WERI-Rb-1 (cell line): ENCODE results near the gene GAREM1.

ENCODE experiments used
- DNase-seq: peaks from one replicate; pipeline ENCODE4 v3.0.0-alpha.2; 2020
- H3K27ac ChIP-seq: fragments of 250-450 bp; sonication (Bioruptor Pico); 2 replicates; pipeline ENCODE4 v1.5.1; 2020; ENCODE audit warnings: mild to moderate bottlenecking, moderate library complexity
- H3K27me3 ChIP-seq: fragments of 250-450 bp; sonication (Bioruptor Pico); 2 replicates; pipeline ENCODE4 v1.5.1; 2021; ENCODE audit warnings: mild to moderate bottlenecking, low read depth, moderate library complexity; ENCODE audit not compliant: insufficient read depth, severe bottlenecking
- H3K36me3 ChIP-seq: fragments of 250-450 bp; sonication (Bioruptor Pico); 2 replicates; pipeline ENCODE4 v1.5.1; 2020; ENCODE audit warnings: mild to moderate bottlenecking, moderate library complexity
- H3K4me3 ChIP-seq: 2 replicates; pipeline ENCODE4 v1.5.1; 2011; ENCODE audit warnings: low read depth, mild to moderate bottlenecking, control low read depth, low read length
- H3K9me3 ChIP-seq: fragments of 250-450 bp; sonication (Bioruptor Pico); 2 replicates; pipeline ENCODE4 v1.5.1; 2021; ENCODE audit warnings: mild to moderate bottlenecking, moderate library complexity; ENCODE audit not compliant: severe bottlenecking
- TF ChIP-seq, protein P1 (sequence below): IDR thresholded peaks from 2 replicates; pipeline ENCODE4 v1.5.1; 2011; ENCODE audit warnings: low read depth, mild to moderate bottlenecking, control low read depth, inconsistent platforms, low read length

Gene GAREM1

GRCh38 chr18:32328379-32328778, 142.3 kb downstream of the GAREM1 start:
- Histone ChIP-seq H3K27ac (no peak overlapping the region), H3K9me3 (no peaks in the 10 kb centered on the region), H3K4me3 (no peak overlapping the region), H3K27me3 (peaks cover 66% of the 10 kb centered on the region), H3K36me3 (no peaks in the 10 kb centered on the region)
- TF ChIP-seq, protein P1, sequence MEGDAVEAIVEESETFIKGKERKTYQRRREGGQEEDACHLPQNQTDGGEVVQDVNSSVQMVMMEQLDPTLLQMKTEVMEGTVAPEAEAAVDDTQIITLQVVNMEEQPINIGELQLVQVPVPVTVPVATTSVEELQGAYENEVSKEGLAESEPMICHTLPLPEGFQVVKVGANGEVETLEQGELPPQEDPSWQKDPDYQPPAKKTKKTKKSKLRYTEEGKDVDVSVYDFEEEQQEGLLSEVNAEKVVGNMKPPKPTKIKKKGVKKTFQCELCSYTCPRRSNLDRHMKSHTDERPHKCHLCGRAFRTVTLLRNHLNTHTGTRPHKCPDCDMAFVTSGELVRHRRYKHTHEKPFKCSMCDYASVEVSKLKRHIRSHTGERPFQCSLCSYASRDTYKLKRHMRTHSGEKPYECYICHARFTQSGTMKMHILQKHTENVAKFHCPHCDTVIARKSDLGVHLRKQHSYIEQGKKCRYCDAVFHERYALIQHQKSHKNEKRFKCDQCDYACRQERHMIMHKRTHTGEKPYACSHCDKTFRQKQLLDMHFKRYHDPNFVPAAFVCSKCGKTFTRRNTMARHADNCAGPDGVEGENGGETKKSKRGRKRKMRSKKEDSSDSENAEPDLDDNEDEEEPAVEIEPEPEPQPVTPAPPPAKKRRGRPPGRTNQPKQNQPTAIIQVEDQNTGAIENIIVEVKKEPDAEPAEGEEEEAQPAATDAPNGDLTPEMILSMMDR: no peak
- no peak for DNase-seq

DNA sequence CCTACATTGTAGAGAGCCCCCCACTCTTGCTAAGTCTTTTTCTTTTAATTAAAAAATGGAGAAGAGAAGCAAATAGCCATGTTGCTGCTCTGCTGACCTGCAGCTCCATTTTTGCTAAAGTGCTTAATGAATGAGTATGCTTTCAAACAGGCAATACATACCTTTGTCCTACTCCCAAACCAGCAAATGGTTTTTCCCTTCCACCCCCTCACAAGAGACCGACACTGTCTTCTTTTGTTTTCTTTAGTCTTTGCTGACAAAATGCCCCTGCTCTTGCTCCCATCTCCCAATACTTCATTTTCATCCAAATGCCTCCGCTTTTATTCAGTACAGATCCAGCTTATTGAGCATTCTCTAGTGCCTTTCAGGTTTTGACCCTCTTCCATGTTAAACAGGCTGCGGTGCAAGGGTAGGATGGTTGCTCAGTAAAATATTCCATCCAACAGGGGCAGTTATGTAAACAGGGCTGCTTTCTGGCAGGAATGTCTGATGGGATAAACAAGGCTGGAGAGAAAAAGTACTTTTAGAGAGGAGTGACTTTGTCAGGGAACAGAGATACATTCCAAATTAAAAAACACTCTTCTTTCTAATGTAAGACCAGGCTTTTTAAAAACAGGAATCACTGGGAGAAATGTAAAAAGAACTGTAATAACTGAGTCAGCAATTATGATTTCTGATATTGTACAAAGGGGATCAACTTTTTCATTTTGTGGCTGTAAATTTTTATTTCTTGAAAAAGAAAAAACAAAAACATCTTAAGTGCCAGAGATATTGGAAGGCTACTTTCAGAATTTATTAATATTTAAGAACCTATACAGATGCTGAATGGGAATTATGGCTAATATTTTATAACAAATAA, 144.0 kb downstream of the GAREM1 start:
- Histone ChIP-seq H3K27ac (no peak overlapping the region), H3K36me3 (no peaks in the 10 kb centered on the region), H3K9me3 (no peaks in the 10 kb centered on the region), H3K27me3 (peaks cover 66% of the 10 kb centered on the region), H3K4me3 (no peak overlapping the region)
- TF ChIP-seq, protein P1: no peak
- DNase-seq: no peak

- H3K27ac ChIP-seq: no peak overlapping the region
- H3K4me3 ChIP-seq: no peak overlapping the region
- H3K36me3 ChIP-seq: no peaks in the 10 kb centered on the region
- DNase-seq: no peak
- H3K9me3 ChIP-seq: no peaks in the 10 kb centered on the region
- H3K27me3 ChIP-seq: peaks cover 69% of the 10 kb centered on the region
- TF ChIP-seq, protein P1: no peak
These were observed 146.5 kb downstream of the GAREM1 start for GRCh38 chr18:32324181-32324580.

GRCh38 chr18:32321826-32322225, 148.9 kb downstream of the GAREM1 start:
- Histone ChIP-seq H3K4me3 (no peak overlapping the region), H3K27me3 (peaks cover 62% of the 10 kb centered on the region), H3K27ac (no peak overlapping the region), H3K9me3 (no peaks in the 10 kb centered on the region), H3K36me3 (no peaks in the 10 kb centered on the region)
- DNase-seq: no peak
- TF ChIP-seq, protein P1: no peak

GRCh38 chr18:32319084-32319483, 151.6 kb downstream of the GAREM1 start:
- Histone ChIP-seq H3K27ac (no peak overlapping the region), H3K4me3 (no peak overlapping the region)
- no peak for DNase-seq

More at GRCh38 chr18:32319084-32319483, 151.6 kb downstream of the GAREM1 start:
- TF ChIP-seq, protein P1: no peak
- Histone ChIP-seq H3K9me3 (no peaks in the 10 kb centered on the region), H3K36me3 (no peaks in the 10 kb centered on the region), H3K27me3 (peaks cover 45% of the 10 kb centered on the region)
